OCI-LY7 (cell line): ENCODE data around the gene CAVIN1. TPM values are rescaled to one million over a fixed set of nuclear protein-coding genes. Genes with fewer than 3 reads are reported as not detected.

Source experiments
- BruUV-seq: library from RNA; stranded (reverse); fragments of 400-500 nt; replicated peaks from 2 replicates; lab custom pipeline; 2021; lab: Mats Ljungman, UMichigan
- CTCF ChIA-PET: fragments of 300-600 bp; sonication (Branson Sonifier 250); formaldehyde crosslinking; loops from one replicate; lab custom pipeline; 2022; ENCODE audit warnings: antibody characterized with exemption; ENCODE audit not compliant: unreplicated experiment; lab: Charles Lee
- POLR2A ChIA-PET: fragments of 300-600 bp; sonication (Branson Sonifier 250); formaldehyde crosslinking; loops from one replicate; lab custom pipeline; 2022; ENCODE audit warnings: antibody characterized with exemption; lab: Charles Lee
- DNase-seq: peaks from one replicate; pipeline ENCODE4 v3.0.0-alpha.2; 2015; ENCODE audit warnings: low spot score
- H2AFZ ChIP-seq: fragments of 200-600 bp; sonication (generic), shearing (Covaris generic); 2 replicates; pipeline ENCODE4 v1.6.1; 2014; ENCODE audit warnings: mild to moderate bottlenecking, antibody characterized with exemption, low read length, moderate library complexity
- H3K27ac ChIP-seq: fragments of 200-600 bp; sonication (generic); 2 replicates; pipeline ENCODE4 v1.5.1; 2014; ENCODE audit warnings: mixed run types, low read depth, mild to moderate bottlenecking, moderate library complexity, low read length, inconsistent platforms; ENCODE audit not compliant: poor library complexity, severe bottlenecking
- H3K36me3 ChIP-seq: fragments of 200-600 bp; sonication (generic); 2 replicates; pipeline ENCODE4 v1.6.1; 2014; ENCODE audit warnings: mild to moderate bottlenecking, antibody characterized with exemption, low read length, moderate library complexity, mixed read lengths; ENCODE audit not compliant: insufficient read depth
- H3K4me1 ChIP-seq: fragments of 200-600 bp; sonication (generic); 2 replicates; pipeline ENCODE4 v1.5.1; 2014; ENCODE audit warnings: mild to moderate bottlenecking, low read length; ENCODE audit not compliant: insufficient read depth, poor library complexity, severe bottlenecking
- H3K4me2 ChIP-seq: fragments of 200-600 bp; sonication (generic); 2 replicates; pipeline ENCODE4 v1.6.1; 2014; ENCODE audit warnings: mild to moderate bottlenecking, low read length
- H3K4me3 ChIP-seq: fragments of 200-600 bp; sonication (generic); 2 replicates; pipeline ENCODE4 v1.5.1; 2014; ENCODE audit warnings: mild to moderate bottlenecking, low read depth, low read length; ENCODE audit not compliant: poor library complexity, severe bottlenecking
- H3K79me2 ChIP-seq: fragments of 200-600 bp; sonication (generic); 2 replicates; pipeline ENCODE4 v1.6.1; 2016; ENCODE audit warnings: low read depth, mild to moderate bottlenecking, low read length, moderate library complexity, mixed read lengths; ENCODE audit not compliant: insufficient read depth
- H3K9me2 ChIP-seq: fragments of 200-600 bp; sonication (generic); 2 replicates; pipeline ENCODE4 v1.6.1; 2016; ENCODE audit warnings: mild to moderate bottlenecking, low read length, mixed read lengths; ENCODE audit not compliant: insufficient read depth
- H3K9me3 ChIP-seq: fragments of 200-600 bp; sonication (generic); 2 replicates; pipeline ENCODE4 v1.6.1; 2014; ENCODE audit warnings: mild to moderate bottlenecking, mixed run types, low read length, mixed read lengths
- H4K20me1 ChIP-seq: fragments of 200-600 bp; sonication (generic); 2 replicates; pipeline ENCODE4 v1.6.1; 2014; ENCODE audit warnings: mild to moderate bottlenecking, antibody characterized with exemption, low read length, moderate library complexity, mixed read lengths; ENCODE audit not compliant: insufficient read depth
- CTCF ChIP-seq: fragments of 200-600 bp; sonication (generic); conservative IDR thresholded peaks from 2 replicates; pipeline ENCODE4 v1.5.1; 2014; ENCODE audit warnings: mild to moderate bottlenecking, antibody characterized with exemption, low read length, moderate library complexity, mixed read lengths
- EZH2phosphoT487 ChIP-seq: fragments of 200-600 bp; sonication (generic); IDR thresholded peaks from 2 replicates; pipeline ENCODE4 v1.6.1; 2018; ENCODE audit warnings: low read depth, borderline replicate concordance, mild to moderate bottlenecking, mixed run types, antibody characterized with exemption, low read length, moderate library complexity, mixed read lengths
- intact Hi-C: fragments of 100-400 bp; cut with micrococcal nuclease; formaldehyde crosslinking; loops from one replicate; pipeline ENCODE4 v1.10.0; 2022; ENCODE audit not compliant: unreplicated experiment
- small RNA-seq: library from RNA; depleted of rRNA; stranded (forward); fragments of <200 nt; gene quantifications from one replicate; pipeline ENCODE3, GENCODE V24; 2014
- total RNA-seq, 2 experiments: library from RNA; depleted of rRNA in 1 of 2; stranded (reverse); fragments of >200 nt in 1 of 2; shearing (Covaris generic) in 1 of 2; gene quantifications; 2 replicates each; pipeline ENCODE4 v1.2.3, GENCODE V29; 2014 to 2022

CAVIN1 gene
- total RNA-seq, 2 experiments from 2014 or later, result 0.08 TPM; not detected in 1

GRCh38 chr17:42358434-42358833 lies 64.6 kb downstream of the CAVIN1 start:
- no TSS peak for BruUV-seq
- TF ChIP-seq EZH2phosphoT487, result no peak
- TF ChIP-seq CTCF, result no peak
- Histone ChIP-seq H3K4me3 (no peak overlapping the region), H3K79me2 (no peaks in the 10 kb centered on the region), H3K4me2 (no peak overlapping the region), H4K20me1 (no peaks in the 10 kb centered on the region; the same call in 1 of the 2 replicates), H3K27ac (no peak overlapping the region), H3K9me3 (no peaks in the 10 kb centered on the region), H3K4me1 (no peaks in the 10 kb centered on the region), H3K9me2 (no peaks in the 10 kb centered on the region), H2AFZ (no peak overlapping the region), H3K36me3 (no peaks in the 10 kb centered on the region)
- intact Hi-C loops, result no loop called here
- ChIA-PET POLR2A (interaction anchor here (0.6 to 1.6 kb wide), 3 partner anchors 10 to 429 kb away, joined by 4 to 6 read pairs (median 4); partner anchors contain the start of gene STAT3), CTCF (no interaction called here)
- DNase-seq, result no peak

DNA sequence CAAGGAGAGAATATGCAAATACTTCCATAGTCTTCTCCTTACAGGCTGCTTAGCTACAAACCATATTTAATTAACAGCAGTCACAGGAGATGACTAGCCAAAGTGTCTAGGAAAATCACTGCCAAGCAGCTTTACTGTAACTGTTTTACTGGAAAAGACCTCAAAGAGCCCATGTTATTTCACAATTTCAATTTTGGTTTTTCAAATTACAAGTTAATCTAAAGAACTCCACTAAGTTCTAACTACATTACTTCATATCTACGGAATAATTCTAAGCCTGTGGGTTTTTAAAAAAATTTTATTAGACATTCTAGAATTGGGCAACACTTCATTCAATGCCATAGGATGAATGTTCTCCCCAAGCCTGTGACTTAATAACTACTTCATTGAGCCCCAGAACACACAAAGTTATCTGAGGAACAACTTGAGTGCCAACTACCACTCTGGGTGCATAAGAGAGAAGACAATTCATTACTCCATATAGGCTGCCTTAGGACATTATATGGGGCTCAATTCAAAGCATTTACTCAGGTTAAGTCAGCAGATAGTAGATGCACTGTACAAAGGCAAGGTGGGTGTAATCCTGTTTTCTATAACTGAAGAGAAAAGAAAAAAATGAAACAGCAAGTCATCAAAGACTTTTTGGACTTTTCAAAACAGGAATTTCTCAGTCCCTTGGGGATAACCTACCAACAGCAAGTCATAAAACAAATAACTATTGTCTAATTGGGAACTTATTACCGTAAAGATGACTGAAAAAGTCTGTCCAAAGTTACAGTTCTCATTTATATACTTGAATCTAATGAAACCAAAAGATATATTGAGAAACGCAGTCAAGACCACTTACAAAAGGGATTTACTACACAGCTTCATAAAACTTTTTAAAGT lies 67.9 kb downstream of the CAVIN1 start:
- Histone ChIP-seq H3K4me2 (no peak overlapping the region), H3K36me3 (no peaks in the 10 kb centered on the region), H3K4me1 (no peaks in the 10 kb centered on the region), H3K9me2 (no peaks in the 10 kb centered on the region), H2AFZ (no peak overlapping the region), H3K79me2 (no peaks in the 10 kb centered on the region), H4K20me1 (no peaks in the 10 kb centered on the region; the same call in 1 of the 2 replicates), H3K9me3 (no peaks in the 10 kb centered on the region), H3K4me3 (no peak overlapping the region), H3K27ac (no peak overlapping the region)
- POLR2A ChIA-PET, result no interaction called here
- no peak for DNase-seq
- CTCF ChIA-PET, result no interaction called here
- no peak for TF ChIP-seq EZH2phosphoT487
- no peak for TF ChIP-seq CTCF
- BruUV-seq, result no TSS peak
- intact Hi-C loops, result no loop called here

Small RNA genes lying within 50 kb of the gene (small RNA-seq; reads per million reads assigned to genes)
- gene RNU7-97P, result not detected

Other genes with a start within 250 kb of the CAVIN1 start
- not detected in 2 replicates for gene KCNH4, start 242.1 kb downstream of the CAVIN1 start, total RNA-seq (2014; rRNA removed; shearing (Covaris generic))
- not detected in 2 replicates for gene KCNH4, start 242.1 kb downstream of the CAVIN1 start, total RNA-seq (2022)
- not detected in 2 replicates for gene HCRT, start 237.8 kb downstream of the CAVIN1 start, total RNA-seq (2014; rRNA removed; shearing (Covaris generic))
- not detected in 2 replicates for gene HCRT, start 237.8 kb downstream of the CAVIN1 start, total RNA-seq (2022)
- 30.0 and 30.7 TPM in 2 replicates for gene GHDC, start 228.8 kb downstream of the CAVIN1 start, total RNA-seq (2014; rRNA removed; shearing (Covaris generic))
- 25.0 and 33.2 TPM in 2 replicates for gene GHDC, start 228.8 kb downstream of the CAVIN1 start, total RNA-seq (2022)
- 32.4 and 33.3 TPM in 2 replicates for gene STAT5B, start 146.9 kb downstream of the CAVIN1 start, total RNA-seq (2014; rRNA removed; shearing (Covaris generic))
- 46.7 and 50.5 TPM in 2 replicates for gene STAT5B, start 146.9 kb downstream of the CAVIN1 start, total RNA-seq (2022)
- 1.9 and 3.8 TPM in 2 replicates for gene STAT5A, start 134.8 kb downstream of the CAVIN1 start, total RNA-seq (2014; rRNA removed; shearing (Covaris generic))
- gene STAT5A, start 134.8 kb downstream of the CAVIN1 start, total RNA-seq (2022), result 7.9 TPM in 2 replicates
- gene STAT3, start 34.8 kb downstream of the CAVIN1 start, total RNA-seq (2014; rRNA removed; shearing (Covaris generic)), result 11.4 and 14.8 TPM in 2 replicates
- gene STAT3, start 34.8 kb downstream of the CAVIN1 start, total RNA-seq (2022), result 28.7 and 37.2 TPM in 2 replicates
- gene ATP6V0A1, start 35.6 kb upstream of the CAVIN1 start, total RNA-seq (2014; rRNA removed; shearing (Covaris generic)), result 19.8 and 27.2 TPM in 2 replicates
- 33.4 and 46.9 TPM in 2 replicates for gene ATP6V0A1, start 35.6 kb upstream of the CAVIN1 start, total RNA-seq (2022)
- gene NAGLU, start 113.0 kb upstream of the CAVIN1 start, total RNA-seq (2014; rRNA removed; shearing (Covaris generic)), result 25.3 and 37.6 TPM in 2 replicates
- 42.8 and 46.6 TPM in 2 replicates for gene NAGLU, start 113.0 kb upstream of the CAVIN1 start, total RNA-seq (2022)
- gene HSD17B1, start 129.7 kb upstream of the CAVIN1 start, total RNA-seq (2014; rRNA removed; shearing (Covaris generic)), result 1.1 and 2.5 TPM in 2 replicates
- 2.1 and 2.2 TPM in 2 replicates for gene HSD17B1, start 129.7 kb upstream of the CAVIN1 start, total RNA-seq (2022)
- 32.6 and 42.9 TPM in 2 replicates for gene COASY, start 138.9 kb upstream of the CAVIN1 start, total RNA-seq (2014; rRNA removed; shearing (Covaris generic))
- 123 and 125 TPM in 2 replicates for gene COASY, start 138.9 kb upstream of the CAVIN1 start, total RNA-seq (2022)
- gene MLX, start 143.8 kb upstream of the CAVIN1 start, total RNA-seq (2014; rRNA removed; shearing (Covaris generic)), result 31.6 and 33.6 TPM in 2 replicates
- gene MLX, start 143.8 kb upstream of the CAVIN1 start, total RNA-seq (2022), result 51.2 and 53.5 TPM in 2 replicates
- 27.3 and 40.5 TPM in 2 replicates for gene PSMC3IP, start 154.5 kb upstream of the CAVIN1 start, total RNA-seq (2014; rRNA removed; shearing (Covaris generic))
- 33.3 and 36.4 TPM in 2 replicates for gene PSMC3IP, start 154.5 kb upstream of the CAVIN1 start, total RNA-seq (2022)
- 33.5 and 34.1 TPM in 2 replicates for gene RETREG3, start 186.1 kb upstream of the CAVIN1 start, total RNA-seq (2014; rRNA removed; shearing (Covaris generic))
- 50.5 and 54.5 TPM in 2 replicates for gene RETREG3, start 186.1 kb upstream of the CAVIN1 start, total RNA-seq (2022)
- gene TUBG1, start 186.4 kb upstream of the CAVIN1 start, total RNA-seq (2014; rRNA removed; shearing (Covaris generic)), result 93.7 and 113 TPM in 2 replicates
- gene TUBG1, start 186.4 kb upstream of the CAVIN1 start, total RNA-seq (2022), result 112 and 114 TPM in 2 replicates
- gene TUBG2, start 236.0 kb upstream of the CAVIN1 start, total RNA-seq (2014; rRNA removed; shearing (Covaris generic)), result 5.5 and 10.4 TPM in 2 replicates
- 22.5 and 23.4 TPM in 2 replicates for gene TUBG2, start 236.0 kb upstream of the CAVIN1 start, total RNA-seq (2022)